ENCODE data around the gene STXBP5.

Gene STXBP5

DNA sequence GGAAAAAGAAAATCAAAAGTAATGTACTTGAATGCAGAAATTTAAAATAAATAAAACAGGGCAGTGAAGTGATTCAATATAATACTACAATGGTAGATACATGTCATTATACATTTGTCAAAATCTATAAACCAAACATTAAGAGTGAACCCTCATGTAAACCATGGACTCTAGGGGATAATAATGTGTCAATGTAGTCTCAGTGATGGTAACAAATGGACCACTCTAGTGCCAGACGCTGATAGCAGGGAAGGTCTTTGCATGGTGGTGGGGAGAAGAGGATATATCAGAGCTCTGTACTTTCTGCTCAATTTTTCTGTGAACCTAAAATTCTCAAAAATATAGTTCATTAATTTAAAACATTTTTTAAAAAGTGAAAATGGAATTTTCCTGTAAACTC is 19.8 kb upstream of the STXBP5 start:
- Histone ChIP-seq H3K4me3 (ENCODE audit: low read depth, low read length) (no peak overlapping the region), H3K9ac (ENCODE audit: low read depth, low read length) (no peak overlapping the region), H3K36me3 (ENCODE audit: control insufficient read depth, insufficient read depth, low read length) (no peaks in the 10 kb centered on the region)

DNA sequence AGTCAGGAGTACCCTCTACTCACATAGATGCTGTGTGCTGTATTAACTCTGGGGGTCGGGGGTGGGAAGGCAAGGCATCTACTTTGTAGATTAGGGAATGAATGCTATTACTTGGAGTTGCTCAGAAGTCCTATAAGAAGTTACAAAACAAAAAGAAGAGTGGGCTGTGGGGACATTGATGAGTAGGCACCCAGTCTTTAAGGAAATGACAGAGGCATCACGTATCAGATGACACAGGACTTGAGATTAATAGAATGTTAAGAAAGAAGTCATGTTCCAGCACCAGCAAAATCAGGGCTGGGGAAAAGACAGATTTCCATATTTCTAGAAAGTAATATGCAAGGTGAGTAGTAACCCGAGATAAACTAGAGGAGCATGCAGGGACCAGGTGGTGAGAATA is 19.0 kb upstream of the STXBP5 start:
- Histone ChIP-seq H3K27me3 (ENCODE audit: control insufficient read depth, insufficient read depth, low read length) (no peaks in the 10 kb centered on the region), H3K9ac (ENCODE audit: low read depth, low read length) (no peak overlapping the region), H3K36me3 (ENCODE audit: control insufficient read depth, insufficient read depth, low read length) (no peaks in the 10 kb centered on the region), H3K4me1 (ENCODE audit: control insufficient read depth, insufficient read depth, low read length) (peaks cover 5% of the 10 kb centered on the region), H3K4me3 (ENCODE audit: low read depth, low read length) (no peak overlapping the region), H3K9me3 (ENCODE audit: control insufficient read depth, insufficient read depth, low read length) (no peaks in the 10 kb centered on the region)

More for the DNA sequence above, 19.8 kb upstream of the STXBP5 start:
- H3K9me3 ChIP-seq (ENCODE audit: control insufficient read depth, insufficient read depth, low read length): no peaks in the 10 kb centered on the region
- H3K27me3 ChIP-seq (ENCODE audit: control insufficient read depth, insufficient read depth, low read length): no peaks in the 10 kb centered on the region
- H3K4me1 ChIP-seq (ENCODE audit: control insufficient read depth, insufficient read depth, low read length): peaks cover 5% of the 10 kb centered on the region

DNA sequence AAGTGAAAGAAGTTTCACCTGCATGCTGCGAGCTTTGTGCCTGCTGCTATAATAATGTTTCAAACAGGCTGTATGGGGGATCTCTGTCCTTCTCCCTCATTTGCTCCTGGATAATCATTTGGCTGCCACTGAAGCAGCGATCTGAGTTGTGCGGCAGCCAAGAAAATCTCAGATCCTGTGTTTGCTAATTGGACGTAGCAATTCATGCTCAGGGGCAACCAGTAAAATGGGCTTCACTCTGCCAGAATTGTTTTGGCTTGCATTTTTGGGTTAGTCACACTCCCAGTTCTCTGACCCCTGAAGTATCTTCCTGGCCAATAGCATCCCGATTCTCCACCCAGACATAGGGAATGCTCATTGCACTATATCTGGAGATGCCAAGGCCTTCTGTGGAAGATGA is 13.7 kb upstream of the STXBP5 start:
- H3K27me3 ChIP-seq (ENCODE audit: control insufficient read depth, insufficient read depth, low read length): no peaks in the 10 kb centered on the region
- H3K9me3 ChIP-seq (ENCODE audit: control insufficient read depth, insufficient read depth, low read length): no peaks in the 10 kb centered on the region
- H3K4me3 ChIP-seq (ENCODE audit: low read depth, low read length): no peak overlapping the region
- H3K4me1 ChIP-seq (ENCODE audit: control insufficient read depth, insufficient read depth, low read length): peaks cover 5% of the 10 kb centered on the region
- no peak overlapping the region for H3K9ac ChIP-seq (ENCODE audit: low read depth, low read length)
- H3K36me3 ChIP-seq (ENCODE audit: control insufficient read depth, insufficient read depth, low read length): no peaks in the 10 kb centered on the region

DNA sequence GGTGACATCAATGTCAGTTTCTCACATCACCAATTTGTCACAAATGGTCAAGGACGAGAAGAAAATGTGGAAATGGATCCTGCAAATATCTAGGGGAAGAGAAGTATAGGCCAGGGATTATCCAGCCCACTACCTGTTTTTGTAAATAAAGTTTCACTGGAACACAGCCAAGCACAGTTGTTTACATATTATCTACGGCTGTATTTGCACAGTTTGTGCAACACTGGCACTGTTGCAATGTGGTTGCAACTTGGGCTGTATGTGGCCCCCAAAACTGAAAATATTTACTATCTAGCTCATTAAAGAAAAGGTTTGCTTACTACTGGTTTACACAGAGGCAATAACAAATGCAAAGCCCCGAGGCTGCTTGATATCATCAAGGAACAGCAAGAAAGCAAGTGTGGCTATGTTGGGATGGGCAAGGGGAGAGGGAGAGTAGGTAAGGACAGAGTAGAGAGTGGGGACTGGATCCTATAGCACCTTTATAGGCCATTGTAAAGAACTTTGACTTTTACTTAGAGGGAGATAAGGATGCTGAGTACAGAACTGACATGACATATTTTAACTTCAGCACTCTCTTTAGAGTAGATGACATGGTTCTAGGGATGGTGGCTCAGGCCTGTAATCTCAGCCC is 11.8 kb upstream of the STXBP5 start:
- Histone ChIP-seq H3K4me3 (ENCODE audit: low read depth, low read length) (no peak overlapping the region), H3K9me3 (ENCODE audit: control insufficient read depth, insufficient read depth, low read length) (no peaks in the 10 kb centered on the region), H3K36me3 (ENCODE audit: control insufficient read depth, insufficient read depth, low read length) (no peaks in the 10 kb centered on the region), H3K4me1 (ENCODE audit: control insufficient read depth, insufficient read depth, low read length) (no peaks in the 10 kb centered on the region), H3K27me3 (ENCODE audit: control insufficient read depth, insufficient read depth, low read length) (no peaks in the 10 kb centered on the region), H3K9ac (ENCODE audit: low read depth, low read length) (no peak overlapping the region)

DNA sequence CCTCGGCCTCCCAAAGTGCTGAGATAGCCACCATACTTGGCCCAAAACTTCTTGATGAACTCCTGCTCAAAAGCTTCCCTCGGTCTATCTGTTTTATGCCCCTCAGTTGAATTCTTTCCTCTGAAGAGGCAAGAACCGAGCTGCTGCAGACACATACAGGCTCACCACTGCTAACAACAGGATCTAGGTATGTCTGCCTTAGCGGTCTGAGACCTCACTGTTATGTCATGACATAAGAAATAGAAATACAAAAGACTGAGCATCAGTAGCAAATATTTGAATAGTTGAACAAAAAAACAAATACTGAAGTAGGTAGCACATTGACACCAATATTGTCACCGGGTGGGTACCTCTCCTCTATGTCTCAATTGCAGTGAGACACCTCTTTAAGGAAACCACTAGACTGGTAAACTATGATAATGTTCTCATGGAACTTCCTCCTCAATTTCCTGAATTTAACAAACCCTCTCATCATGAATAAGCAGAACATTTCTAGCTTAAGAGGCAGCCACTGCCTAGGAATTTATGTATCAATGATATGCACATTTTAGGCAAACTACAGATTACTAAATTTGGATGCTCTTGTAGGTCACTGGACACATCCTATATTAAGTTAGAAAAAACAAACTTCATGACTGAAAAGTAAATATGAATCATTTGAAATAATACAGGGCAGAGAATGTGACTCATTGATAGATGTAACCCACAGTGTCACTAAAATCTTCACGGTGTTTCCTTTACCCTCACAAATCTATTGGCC is 9.4 kb upstream of the STXBP5 start:
- H3K36me3 ChIP-seq (ENCODE audit: control insufficient read depth, insufficient read depth, low read length): no peaks in the 10 kb centered on the region
- H3K9ac ChIP-seq (ENCODE audit: low read depth, low read length): no peak overlapping the region
- no peaks in the 10 kb centered on the region for H3K9me3 ChIP-seq (ENCODE audit: control insufficient read depth, insufficient read depth, low read length)
- no peaks in the 10 kb centered on the region for H3K4me1 ChIP-seq (ENCODE audit: control insufficient read depth, insufficient read depth, low read length)
- no peaks in the 10 kb centered on the region for H3K27me3 ChIP-seq (ENCODE audit: control insufficient read depth, insufficient read depth, low read length)
- H3K4me3 ChIP-seq (ENCODE audit: low read depth, low read length): no peak overlapping the region

DNA sequence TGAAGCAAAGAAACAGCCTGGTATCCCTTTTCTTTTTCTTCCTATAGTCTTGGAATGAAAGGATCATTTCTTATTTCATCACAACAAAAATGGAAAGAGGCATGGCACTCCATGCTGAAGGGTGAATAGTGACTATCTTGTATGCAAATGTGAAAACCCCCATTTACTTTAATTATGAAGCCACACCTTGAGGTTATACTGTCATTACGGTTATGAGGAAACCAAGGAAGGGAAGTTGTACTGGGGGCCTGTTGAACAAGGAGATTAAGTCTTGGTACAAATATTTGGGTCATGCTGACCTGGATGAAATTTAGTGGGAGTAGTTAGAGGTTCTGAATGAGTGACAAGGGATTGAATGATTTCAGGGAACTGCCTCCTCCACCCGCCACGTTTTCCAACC is 8.7 kb upstream of the STXBP5 start:
- Histone ChIP-seq H3K9ac (ENCODE audit: low read depth, low read length) (no peak overlapping the region), H3K9me3 (ENCODE audit: control insufficient read depth, insufficient read depth, low read length) (no peaks in the 10 kb centered on the region), H3K4me3 (ENCODE audit: low read depth, low read length) (no peak overlapping the region), H3K4me1 (ENCODE audit: control insufficient read depth, insufficient read depth, low read length) (no peaks in the 10 kb centered on the region), H3K27me3 (ENCODE audit: control insufficient read depth, insufficient read depth, low read length) (no peaks in the 10 kb centered on the region), H3K36me3 (ENCODE audit: control insufficient read depth, insufficient read depth, low read length) (no peaks in the 10 kb centered on the region)

DNA sequence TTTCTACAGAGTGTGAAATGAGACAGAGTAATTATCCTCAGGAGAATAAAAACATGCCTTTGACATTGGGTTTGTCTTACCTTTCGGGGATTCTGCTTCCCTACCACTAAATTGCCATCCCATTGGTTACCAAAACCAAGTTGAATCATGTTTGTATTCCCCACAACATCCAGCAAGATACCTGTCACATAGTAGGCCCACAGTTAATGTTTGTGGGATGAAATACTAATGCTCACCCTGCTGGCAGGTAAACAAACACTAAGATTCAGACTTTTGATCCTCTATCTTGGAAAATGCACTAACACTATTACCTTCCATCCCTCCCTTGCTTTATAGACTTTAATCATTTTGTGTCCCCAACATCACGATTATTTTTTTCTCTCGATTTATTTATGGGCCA is 8.2 kb upstream of the STXBP5 start:
- H3K4me3 ChIP-seq (ENCODE audit: low read depth, low read length): no peak overlapping the region
- H3K4me1 ChIP-seq (ENCODE audit: control insufficient read depth, insufficient read depth, low read length): no peaks in the 10 kb centered on the region
- no peaks in the 10 kb centered on the region for H3K36me3 ChIP-seq (ENCODE audit: control insufficient read depth, insufficient read depth, low read length)
- H3K9me3 ChIP-seq (ENCODE audit: control insufficient read depth, insufficient read depth, low read length): no peaks in the 10 kb centered on the region
- H3K9ac ChIP-seq (ENCODE audit: low read depth, low read length): no peak overlapping the region
- H3K27me3 ChIP-seq (ENCODE audit: control insufficient read depth, insufficient read depth, low read length): no peaks in the 10 kb centered on the region

DNA sequence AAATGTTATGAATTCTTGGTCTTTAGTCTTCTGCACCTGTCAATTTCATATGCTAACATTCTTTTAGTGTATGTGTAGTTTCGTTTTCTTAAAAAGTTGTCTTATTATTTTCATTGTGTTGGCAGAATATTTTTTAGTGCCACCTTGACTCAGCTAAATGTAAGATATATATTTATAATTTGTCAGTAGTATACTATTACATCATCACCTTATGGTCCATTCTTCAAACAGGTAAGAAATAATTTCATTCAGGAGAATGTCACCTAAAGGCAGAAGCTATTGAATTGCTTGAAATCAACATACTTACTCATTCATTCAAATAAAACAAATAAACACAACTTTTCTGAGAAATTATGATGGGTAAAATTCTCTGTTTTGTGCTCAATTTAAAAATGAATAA is 3.5 kb upstream of the STXBP5 start:
- Histone ChIP-seq H3K9me3 (ENCODE audit: control insufficient read depth, insufficient read depth, low read length) (no peaks in the 10 kb centered on the region), H3K27me3 (ENCODE audit: control insufficient read depth, insufficient read depth, low read length) (peaks cover 3% of the 10 kb centered on the region), H3K9ac (ENCODE audit: low read depth, low read length) (no peak overlapping the region), H3K4me3 (ENCODE audit: low read depth, low read length) (no peak overlapping the region), H3K4me1 (ENCODE audit: control insufficient read depth, insufficient read depth, low read length) (no peaks in the 10 kb centered on the region), H3K36me3 (ENCODE audit: control insufficient read depth, insufficient read depth, low read length) (no peaks in the 10 kb centered on the region)

DNA sequence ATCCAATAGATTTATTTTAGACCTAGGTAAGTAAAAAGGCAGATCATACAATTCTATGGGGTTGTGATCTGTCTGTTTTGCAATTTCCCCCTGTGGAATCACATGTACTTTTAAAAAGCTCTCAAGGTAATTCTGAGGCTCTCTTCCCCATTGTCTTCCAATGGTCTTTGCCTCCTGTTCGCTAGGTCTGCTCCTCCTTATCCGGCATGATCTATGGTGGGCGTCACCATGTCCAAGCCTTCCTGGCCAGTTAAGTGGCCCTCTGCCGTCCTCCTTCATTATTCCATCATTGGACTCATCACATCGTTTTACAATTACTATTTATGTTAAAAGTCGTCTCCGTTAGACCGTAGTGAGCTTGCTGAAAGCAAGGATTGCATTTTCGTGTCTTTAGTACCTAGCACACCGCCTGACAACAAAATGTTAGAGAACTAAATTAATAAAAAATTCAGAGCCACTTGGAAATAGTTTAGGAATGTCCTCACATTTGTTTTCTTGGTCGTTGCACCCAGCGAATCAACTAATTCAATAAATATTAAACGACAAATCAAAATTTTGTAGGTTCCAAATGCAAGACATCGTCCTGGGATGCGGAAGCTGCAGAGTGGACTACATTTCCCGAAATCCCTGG is 2.2 kb upstream of the STXBP5 start:
- peak overlapping the region; percentile 85 for H3K4me3 ChIP-seq (ENCODE audit: low read depth, low read length)
- H3K9ac ChIP-seq (ENCODE audit: low read depth, low read length): no peak overlapping the region
- no peaks in the 10 kb centered on the region for H3K4me1 ChIP-seq (ENCODE audit: control insufficient read depth, insufficient read depth, low read length)
- peaks cover 3% of the 10 kb centered on the region for H3K27me3 ChIP-seq (ENCODE audit: control insufficient read depth, insufficient read depth, low read length)
- no peaks in the 10 kb centered on the region for H3K36me3 ChIP-seq (ENCODE audit: control insufficient read depth, insufficient read depth, low read length)
- no peaks in the 10 kb centered on the region for H3K9me3 ChIP-seq (ENCODE audit: control insufficient read depth, insufficient read depth, low read length)

DNA sequence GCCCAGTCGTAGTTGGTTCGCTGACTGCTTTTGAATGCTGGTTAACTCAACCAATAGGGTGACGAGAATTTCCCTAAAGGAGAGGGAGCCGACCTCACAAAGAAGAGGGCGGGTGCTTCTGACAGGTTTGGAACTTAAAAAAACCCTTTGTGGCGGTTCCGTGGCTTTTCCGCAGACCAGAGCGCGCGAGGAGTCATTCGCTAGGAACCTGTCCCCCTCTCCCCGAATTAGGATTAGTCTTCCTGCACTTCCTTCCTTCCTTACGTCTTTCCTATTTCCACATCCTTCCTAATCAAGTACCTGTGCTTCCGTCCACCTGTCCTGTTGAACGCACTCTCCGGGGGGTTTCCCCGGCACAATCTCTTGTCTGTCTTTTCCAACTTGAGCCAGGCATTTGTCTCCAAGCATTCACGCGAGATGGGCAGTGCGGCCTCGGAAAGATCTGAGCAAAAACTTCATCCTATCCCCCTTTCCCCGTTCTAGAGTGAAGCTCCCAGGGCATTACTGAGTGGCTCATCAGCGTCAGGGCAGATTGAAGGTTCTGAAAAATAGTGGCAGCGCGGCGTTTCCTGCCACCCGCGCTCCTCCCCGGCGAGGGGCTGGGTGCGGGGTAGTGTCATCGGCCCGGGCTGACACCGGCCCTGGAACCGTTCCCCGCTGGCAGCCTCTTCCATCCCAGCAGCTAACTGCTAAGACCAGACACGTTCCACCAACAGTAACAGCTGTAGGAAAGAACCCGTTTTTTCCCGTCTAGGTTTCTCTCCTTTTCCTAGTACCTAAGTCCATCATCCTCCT is 1.5 kb upstream of the STXBP5 start:
- H3K4me1 ChIP-seq (ENCODE audit: control insufficient read depth, insufficient read depth, low read length): no peaks in the 10 kb centered on the region
- no peaks in the 10 kb centered on the region for H3K36me3 ChIP-seq (ENCODE audit: control insufficient read depth, insufficient read depth, low read length)
- no peak overlapping the region for H3K9ac ChIP-seq (ENCODE audit: low read depth, low read length)
- peak overlapping the region; percentile 85 for H3K4me3 ChIP-seq (ENCODE audit: low read depth, low read length)
- no peaks in the 10 kb centered on the region for H3K9me3 ChIP-seq (ENCODE audit: control insufficient read depth, insufficient read depth, low read length)
- H3K27me3 ChIP-seq (ENCODE audit: control insufficient read depth, insufficient read depth, low read length): peaks cover 3% of the 10 kb centered on the region

DNA sequence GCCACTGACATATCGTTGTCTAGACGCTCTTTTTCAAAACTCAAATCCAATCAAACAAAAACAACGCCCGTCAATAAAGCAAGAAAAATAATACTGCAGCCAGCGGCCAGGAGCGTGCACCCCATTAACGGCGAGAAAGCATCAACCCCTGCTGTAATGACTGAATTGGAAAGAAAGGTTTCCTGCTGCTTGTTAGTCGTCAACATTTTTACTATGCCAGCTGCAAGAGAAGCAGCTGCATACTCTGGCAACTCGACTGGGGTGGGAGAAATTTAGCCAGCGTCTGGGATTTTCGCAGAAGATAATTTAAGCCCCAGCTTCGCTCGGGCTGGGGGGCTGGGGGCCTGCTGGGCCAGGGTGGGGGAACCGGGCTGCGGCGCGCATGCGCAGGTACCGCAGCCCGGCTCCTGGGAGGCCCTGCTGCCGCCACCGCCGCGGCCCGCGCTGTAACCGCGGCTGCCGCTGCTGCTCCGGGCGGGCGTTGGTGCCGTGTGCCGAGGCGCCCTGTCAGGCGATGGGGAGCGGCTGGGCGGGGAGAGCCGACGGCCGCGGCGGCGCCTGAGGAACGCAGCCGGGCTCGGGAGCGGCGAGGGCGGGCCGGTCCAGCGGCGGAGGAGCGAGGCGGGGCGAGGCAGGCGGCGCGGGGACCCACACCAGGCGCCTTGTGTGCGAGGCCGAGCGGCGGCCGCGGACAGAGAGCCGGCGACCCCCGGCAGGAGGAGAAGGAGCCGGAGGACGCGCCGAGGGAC is 732 bp upstream of the STXBP5 start:
- peak overlapping the region; percentile 85 for H3K4me3 ChIP-seq (ENCODE audit: low read depth, low read length)
- H3K27me3 ChIP-seq (ENCODE audit: control insufficient read depth, insufficient read depth, low read length): peaks cover 3% of the 10 kb centered on the region

More for the DNA sequence above, 732 bp upstream of the STXBP5 start:
- Histone ChIP-seq H3K4me1 (ENCODE audit: control insufficient read depth, insufficient read depth, low read length) (no peaks in the 10 kb centered on the region), H3K9ac (ENCODE audit: low read depth, low read length) (no peak overlapping the region), H3K36me3 (ENCODE audit: control insufficient read depth, insufficient read depth, low read length) (no peaks in the 10 kb centered on the region), H3K9me3 (ENCODE audit: control insufficient read depth, insufficient read depth, low read length) (no peaks in the 10 kb centered on the region)

All from iPS-15b (cell line).